Measurements from ENCODE around the gene EFHC1.

DNA sequence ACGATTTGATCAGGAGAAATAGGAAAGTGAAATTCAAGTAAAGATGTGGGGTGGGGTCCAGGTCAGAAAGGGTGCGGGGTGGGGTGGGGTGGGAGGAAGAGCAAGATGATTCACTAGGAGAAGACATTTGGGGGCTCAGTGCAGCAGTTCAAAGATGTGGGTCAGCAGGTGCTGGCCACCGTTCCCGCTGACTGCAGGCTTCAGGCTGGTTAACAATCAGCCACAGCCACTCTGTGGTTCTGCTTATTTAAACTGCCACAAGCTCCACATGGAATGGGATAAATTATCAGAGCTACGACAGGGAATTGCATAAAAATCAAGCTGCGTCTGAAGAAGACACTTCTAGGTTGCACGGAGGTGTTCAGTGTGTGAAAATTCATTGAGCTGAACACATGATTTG, 107.3 kb downstream of the EFHC1 start:
- TF ChIP-seq, protein P1, sequence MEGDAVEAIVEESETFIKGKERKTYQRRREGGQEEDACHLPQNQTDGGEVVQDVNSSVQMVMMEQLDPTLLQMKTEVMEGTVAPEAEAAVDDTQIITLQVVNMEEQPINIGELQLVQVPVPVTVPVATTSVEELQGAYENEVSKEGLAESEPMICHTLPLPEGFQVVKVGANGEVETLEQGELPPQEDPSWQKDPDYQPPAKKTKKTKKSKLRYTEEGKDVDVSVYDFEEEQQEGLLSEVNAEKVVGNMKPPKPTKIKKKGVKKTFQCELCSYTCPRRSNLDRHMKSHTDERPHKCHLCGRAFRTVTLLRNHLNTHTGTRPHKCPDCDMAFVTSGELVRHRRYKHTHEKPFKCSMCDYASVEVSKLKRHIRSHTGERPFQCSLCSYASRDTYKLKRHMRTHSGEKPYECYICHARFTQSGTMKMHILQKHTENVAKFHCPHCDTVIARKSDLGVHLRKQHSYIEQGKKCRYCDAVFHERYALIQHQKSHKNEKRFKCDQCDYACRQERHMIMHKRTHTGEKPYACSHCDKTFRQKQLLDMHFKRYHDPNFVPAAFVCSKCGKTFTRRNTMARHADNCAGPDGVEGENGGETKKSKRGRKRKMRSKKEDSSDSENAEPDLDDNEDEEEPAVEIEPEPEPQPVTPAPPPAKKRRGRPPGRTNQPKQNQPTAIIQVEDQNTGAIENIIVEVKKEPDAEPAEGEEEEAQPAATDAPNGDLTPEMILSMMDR (IDR thresholded peaks at IDR 0.05), result no peak
- TF ChIP-seq EZH2 (IDR thresholded peaks at IDR 0.05; ENCODE audit: borderline replicate concordance, insufficient read depth, low read depth, low read length, poor library complexity, severe bottlenecking), result no peak

All from B cell (primary cell).